ENCODE results near the gene NPB.

Gene NPB

GRCh38 chr17:81907219-81908145, 5.4 kb downstream of the NPB start:
- no peak for TF ChIP-seq CTCF (conservative IDR thresholded peaks at IDR 0.05; ENCODE audit: low read depth)
- H3K27ac ChIP-seq, result peak overlapping the region; percentile 98
- DNase-seq (ENCODE audit: low spot score), result no peak
- ChIA-PET POLR2A (ENCODE audit: low non-redundant PET) (no interaction called here), CTCF (no interaction called here)

GRCh38 chr17:81908793-81909192, 6.8 kb downstream of the NPB start:
- H3K27ac ChIP-seq, result peak overlapping the region; percentile 98
- CTCF ChIA-PET, result no interaction called here
- TF ChIP-seq CTCF (conservative IDR thresholded peaks at IDR 0.05; ENCODE audit: low read depth), result no peak
- no peak for DNase-seq (ENCODE audit: low spot score)
- POLR2A ChIA-PET (ENCODE audit: low non-redundant PET), result no interaction called here

- POLR2A ChIA-PET (ENCODE audit: low non-redundant PET), result interaction anchor here (0.6 kb wide), 1 partner anchor 16 kb away, joined by 3 read pairs; no protein-coding TSS in a partner anchor
- CTCF ChIA-PET, result no interaction called here
- peak overlapping the region; percentile 98 for H3K27ac ChIP-seq
- no peak for TF ChIP-seq CTCF (conservative IDR thresholded peaks at IDR 0.05; ENCODE audit: low read depth)
- DNase-seq (ENCODE audit: low spot score), result no peak
Measured at GRCh38 chr17:81909231-81909630, 7.2 kb downstream of the NPB start.

- ChIA-PET CTCF (interaction anchor here (0.9 to 1.0 kb wide), 2 partner anchors 12 to 120 kb away, joined by 3 read pairs; no protein-coding TSS in a partner anchor), POLR2A (ENCODE audit: low non-redundant PET) (no interaction called here)
- TF ChIP-seq CTCF (conservative IDR thresholded peaks at IDR 0.05; ENCODE audit: low read depth), result no peak
- no peak for DNase-seq (ENCODE audit: low spot score)
- H3K27ac ChIP-seq, result peak overlapping the region; percentile 98
Measured at GRCh38 chr17:81909966-81910839, 8.2 kb downstream of the NPB start.

GRCh38 chr17:81910840-81911276, 8.8 kb downstream of the NPB start:
- TF ChIP-seq CTCF (conservative IDR thresholded peaks at IDR 0.05; ENCODE audit: low read depth), result no peak
- peak overlapping the region; percentile 98 for H3K27ac ChIP-seq
- ChIA-PET POLR2A (ENCODE audit: low non-redundant PET) (no interaction called here), CTCF (interaction anchor here (0.9 to 1.0 kb wide), 2 partner anchors 13 to 120 kb away, joined by 3 read pairs; no protein-coding TSS in a partner anchor)
- DNase-seq (ENCODE audit: low spot score), result no peak

GRCh38 chr17:81911277-81911961, 9.4 kb downstream of the NPB start, which contains the start of gene PCYT2:
TSS of gene PCYT2 (minus strand) at chr17:81911399. CDS start at chr17:81911355, 44 bp downstream.
- CTCF ChIA-PET, result interaction anchor here (0.9 kb wide), 1 partner anchor 119 kb away, joined by 3 read pairs; no protein-coding TSS in a partner anchor
- POLR2A ChIA-PET (ENCODE audit: low non-redundant PET), result no interaction called here
- H3K27ac ChIP-seq, result peak within 1 kb of the TSS; percentile 98
- DNase-seq (ENCODE audit: low spot score), result peak; percentile 98
- TF ChIP-seq CTCF (conservative IDR thresholded peaks at IDR 0.05; ENCODE audit: low read depth), result no peak

Data from RWPE1 (cell line).